Inflammatory macrophage treated with lipopolysaccharide for 1 hour (primary cell): ENCODE measurements around the gene PPOX.

ENCODE experiments used
- DNase-seq, 2 donors: peaks; one replicate each; pipeline ENCODE4 v3.0.0-alpha.2; 2020 to 2022

Gene PPOX

GRCh38 chr1:161165742-161166668, at the start of gene PPOX:
PPOX (plus strand) TSS chr1:161166426; CDS start chr1:161166848, 422 bp downstream.
- peak; percentile 94 to 95 for DNase-seq

GRCh38 chr1:161117759-161118581, 48.3 kb upstream of the PPOX start, which contains the start of the genes NIT1 and PFDN2:
NIT1 (plus strand) TSS chr1:161118105; CDS start chr1:161118177, 72 bp downstream.
PFDN2 (minus strand) TSS chr1:161118037; CDS start chr1:161118026, 11 bp downstream.
- DNase-seq: peak; percentile 80 to 86

GRCh38 chr1:161119092-161119903, 46.9 kb upstream of the PPOX start:
- peak; percentile 60 to 68 for DNase-seq

- DNase-seq: peak in 1 of 2 donors; percentile 28
Measured at GRCh38 chr1:161121042-161121650, 45.1 kb upstream of the PPOX start.

GRCh38 chr1:161121834-161122233, 44.4 kb upstream of the PPOX start:
- peak; percentile 75 to 79 for DNase-seq

- DNase-seq: no peak
Measured at GRCh38 chr1:161122967-161123366, 43.3 kb upstream of the PPOX start.

GRCh38 chr1:161127649-161128048, 38.6 kb upstream of the PPOX start:
- DNase-seq: peak in 1 of 2 donors; percentile 21

- DNase-seq: no peak
Measured at GRCh38 chr1:161128591-161129420, 37.4 kb upstream of the PPOX start.

GRCh38 chr1:161130266-161130665, 36.0 kb upstream of the PPOX start:
- no peak for DNase-seq

- DNase-seq: no peak
Measured at GRCh38 chr1:161131523-161132409, 34.5 kb upstream of the PPOX start.

- DNase-seq: peak; percentile 91 to 95
Measured at GRCh38 chr1:161132410-161133219, 33.6 kb upstream of the PPOX start, which contains the start of gene DEDD. DEDD (minus strand) TSS chr1:161132667; CDS start chr1:161124462, 8,205 bp downstream.

- no peak for DNase-seq
Measured at GRCh38 chr1:161133220-161133740, 32.9 kb upstream of the PPOX start.

GRCh38 chr1:161137881-161138280, 28.3 kb upstream of the PPOX start:
- DNase-seq: no peak

GRCh38 chr1:161138431-161138830, 27.8 kb upstream of the PPOX start:
- no peak for DNase-seq

GRCh38 chr1:161139766-161140165, 26.5 kb upstream of the PPOX start:
- DNase-seq: peak in 1 of 2 donors; percentile 87

- no peak for DNase-seq
Measured at GRCh38 chr1:161140755-161141400, 25.3 kb upstream of the PPOX start.

GRCh38 chr1:161145832-161146231, 20.4 kb upstream of the PPOX start:
- DNase-seq: no peak

- DNase-seq: no peak
Measured at GRCh38 chr1:161153176-161153575, 13.1 kb upstream of the PPOX start.
